ENCODE measurements around the gene TEDDM1. TPM values are rescaled to one million over a fixed set of nuclear protein-coding genes. Genes with fewer than 3 reads are reported as not detected.

The TEDDM1 gene
- total RNA-seq, 1 donor from 2014 or later: not detected

- no peak for TF ChIP-seq CTCF (IDR thresholded peaks at IDR 0.05)
- Histone ChIP-seq H3K27ac (peak overlapping the region; percentile 99), H3K9me3 (no peaks in the 10 kb centered on the region), H3K27me3 (ENCODE audit: low read depth) (no peaks in the 10 kb centered on the region), H3K4me3 (no peak overlapping the region), H3K36me3 (no peaks in the 10 kb centered on the region), H3K4me1 (peaks cover 29% of the 10 kb centered on the region)
- intact Hi-C loops (cut with DNase I): loop anchor here (10.0 kb wide), 1 partner anchor 309 kb away; no protein-coding TSS in a partner anchor
- ATAC-seq (no peak), DNase-seq (no peak)
Measured at GRCh38 chr1:182394055-182394775, 6.3 kb downstream of the TEDDM1 start.

- Histone ChIP-seq H3K36me3 (peaks cover 16% of the 10 kb centered on the region), H3K4me1 (peaks cover 43% of the 10 kb centered on the region), H3K27me3 (ENCODE audit: low read depth) (no peaks in the 10 kb centered on the region), H3K9me3 (no peaks in the 10 kb centered on the region), H3K4me3 (peak overlapping the region; percentile 95), H3K27ac (peak overlapping the region; percentile 99)
- intact Hi-C loops (cut with DNase I): loop anchor here (10.0 kb wide), 1 partner anchor 308 kb away; no protein-coding TSS in a partner anchor
- DNase-seq: peak; percentile 78
- no peak for TF ChIP-seq CTCF (IDR thresholded peaks at IDR 0.05)
- ATAC-seq: peak; percentile 39 to 50
Measured at GRCh38 chr1:182392050-182393028, 8.1 kb downstream of the TEDDM1 start.

GRCh38 chr1:182391362-182392049, 9.0 kb downstream of the TEDDM1 start, which contains the start of gene GLUL:
Gene GLUL, minus strand, starts transcription at chr1:182391790. Its CDS starts 3,053 bp downstream, at chr1:182388737.
- intact Hi-C loops (cut with DNase I): loop anchor here (10.0 kb wide), 1 partner anchor 307 kb away; no protein-coding TSS in a partner anchor
- Histone ChIP-seq H3K36me3 (peaks cover 24% of the 10 kb centered on the region), H3K27me3 (ENCODE audit: low read depth) (no peaks in the 10 kb centered on the region), H3K4me1 (peaks cover 45% of the 10 kb centered on the region), H3K27ac (peak within 1 kb of the TSS; percentile 99), H3K9me3 (no peaks in the 10 kb centered on the region), H3K4me3 (peak within 1 kb of the TSS; percentile 95)
- ATAC-seq (peak; percentile 95 to 96), DNase-seq (peak; percentile 97)
- TF ChIP-seq CTCF (IDR thresholded peaks at IDR 0.05): peak; percentile 5

GRCh38 chr1:182391028-182391361, 9.5 kb downstream of the TEDDM1 start:
- H3K4me1 ChIP-seq: peaks cover 51% of the 10 kb centered on the region
- peaks cover 29% of the 10 kb centered on the region for H3K36me3 ChIP-seq
- intact Hi-C loops (cut with DNase I): loop anchor here (10.0 kb wide), 1 partner anchor 306 kb away; no protein-coding TSS in a partner anchor
- peak overlapping the region; percentile 99 for H3K27ac ChIP-seq
- H3K9me3 ChIP-seq: no peaks in the 10 kb centered on the region
- H3K4me3 ChIP-seq: peak overlapping the region; percentile 95
- TF ChIP-seq CTCF (IDR thresholded peaks at IDR 0.05): peak; percentile 34
- ATAC-seq (peak; percentile 1 to 2), DNase-seq (peak; percentile 48)
- no peaks in the 10 kb centered on the region for H3K27me3 ChIP-seq (ENCODE audit: low read depth)

- peak; percentile 57 for DNase-seq
- Histone ChIP-seq H3K4me1 (peaks cover 59% of the 10 kb centered on the region), H3K27me3 (ENCODE audit: low read depth) (no peaks in the 10 kb centered on the region), H3K36me3 (peaks cover 43% of the 10 kb centered on the region), H3K9me3 (no peaks in the 10 kb centered on the region), H3K4me3 (peak overlapping the region; percentile 95), H3K27ac (peak overlapping the region; percentile 99)
- ATAC-seq: peak in 1 of 2 donors; percentile 3
- TF ChIP-seq CTCF (IDR thresholded peaks at IDR 0.05): no peak
- intact Hi-C loops (cut with DNase I): loop anchor here (10.0 kb wide), 1 partner anchor 305 kb away; no protein-coding TSS in a partner anchor
Measured at GRCh38 chr1:182389619-182390047, 10.8 kb downstream of the TEDDM1 start.
